GM18861 (cell line): ENCODE measurements around the gene PLA2G6.
"Not testable (repeated sequence)": the region's sequence is repeated elsewhere in the genome, so short reads cannot be mapped to it uniquely, and the experiment has no call there.

Experiments
- ATAC-seq: cut with Tn5 transposase; IDR thresholded peaks from one replicate; pipeline ENCODE4 v1.9.1; 2021; ENCODE audit not compliant: unreplicated experiment

PLA2G6 gene

DNA sequence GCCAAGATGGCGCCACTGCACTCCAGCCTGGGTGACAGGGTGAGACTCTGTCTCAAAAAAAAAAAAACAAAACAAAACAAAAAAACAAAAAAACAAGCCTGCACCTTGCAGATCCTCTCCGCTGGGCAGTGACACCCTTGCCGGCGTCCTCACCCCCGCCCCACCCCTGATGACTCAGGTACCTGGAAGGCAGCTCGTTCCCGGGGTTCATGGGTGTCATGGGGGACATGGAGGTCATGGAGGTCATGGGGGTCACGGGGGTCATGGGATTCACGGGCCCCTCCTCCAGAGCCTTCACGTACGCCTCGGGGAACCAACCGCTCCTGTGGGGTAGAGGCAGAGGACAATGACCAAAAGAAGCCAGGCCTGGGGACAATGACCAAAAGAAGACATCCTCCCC lies 94.7 kb downstream of the PLA2G6 start:
- no peak for ATAC-seq

DNA sequence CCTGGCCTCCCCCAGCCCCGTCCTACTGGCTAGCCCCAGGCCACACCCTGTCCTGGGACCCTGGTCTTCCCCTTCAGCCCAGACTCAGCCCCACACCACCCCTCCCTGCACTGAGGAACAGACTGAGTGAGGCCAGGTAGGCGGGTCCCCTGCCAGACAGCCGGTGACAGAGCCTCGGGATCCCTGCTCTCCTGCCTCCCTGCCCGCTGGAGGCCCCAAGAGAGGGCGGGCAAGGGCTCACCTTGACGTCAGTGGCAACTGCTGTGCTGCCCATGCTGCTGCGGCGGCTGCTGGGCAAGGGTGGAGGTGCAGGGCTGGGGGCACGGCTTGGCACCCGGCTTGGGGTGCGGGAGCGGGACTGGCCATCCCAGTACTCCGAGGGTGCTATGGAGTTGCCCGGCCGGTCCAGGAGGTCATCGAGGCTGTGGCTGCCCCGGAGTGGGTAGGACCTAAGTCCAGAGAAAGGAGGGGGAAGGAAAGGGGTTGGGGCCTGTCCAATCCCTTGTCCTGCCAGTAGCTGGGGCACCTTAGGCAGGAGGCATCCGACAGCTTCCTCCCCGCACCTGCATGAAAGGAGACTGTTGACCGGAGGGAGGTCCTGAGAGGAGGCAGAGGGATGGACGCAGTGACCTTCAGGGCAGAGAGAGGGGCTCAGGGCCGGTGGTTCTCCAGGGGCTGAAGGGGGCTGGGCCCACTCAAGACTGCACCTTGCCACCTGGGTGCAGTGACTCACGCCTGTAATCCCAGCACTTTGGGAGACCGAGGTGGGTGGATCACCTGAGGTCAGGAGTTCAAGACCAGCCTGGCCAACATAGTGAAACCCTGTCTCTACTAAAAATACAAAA lies 95.4 kb downstream of the PLA2G6 start:
- ATAC-seq, result no peak

DNA sequence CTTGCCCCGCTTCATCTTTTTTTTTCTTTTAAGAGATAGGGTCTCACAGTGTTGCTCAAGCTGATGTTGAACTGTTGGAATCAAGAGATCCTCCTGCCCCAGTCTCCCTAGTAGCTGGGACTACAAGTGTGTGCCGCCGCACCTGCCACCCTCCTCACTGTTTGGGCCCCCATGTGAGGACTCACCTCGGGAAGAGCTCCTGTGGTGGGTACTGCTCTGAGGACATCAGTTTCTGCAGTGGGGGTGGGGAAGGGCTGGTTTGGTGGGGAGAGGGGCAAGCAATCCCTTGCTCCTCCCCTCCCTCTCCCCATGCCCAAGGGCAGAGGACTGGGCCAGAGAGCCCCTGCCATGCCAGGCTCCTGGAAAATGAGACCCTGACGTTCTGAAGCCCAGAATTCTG lies 96.1 kb downstream of the PLA2G6 start:
- no peak for ATAC-seq

DNA sequence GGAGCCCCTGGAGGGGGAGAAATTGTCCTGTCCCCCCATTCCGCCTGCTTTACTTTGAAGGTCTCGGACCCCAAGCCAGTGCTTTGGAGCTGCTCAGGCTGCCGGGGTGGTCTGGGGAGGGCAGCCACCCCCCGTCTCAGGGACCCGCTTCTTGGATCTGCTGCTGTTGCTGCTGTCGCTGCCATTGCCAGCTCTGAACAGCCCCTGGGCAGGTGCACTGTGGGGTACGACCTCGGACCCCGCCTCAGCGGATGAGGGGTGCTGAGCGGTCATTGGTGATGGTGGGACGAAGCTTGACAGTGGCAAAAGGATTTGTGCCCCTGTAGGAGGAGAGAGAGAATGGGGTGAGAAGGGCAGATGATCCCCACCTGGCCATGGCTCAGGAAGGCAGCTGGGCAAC lies 96.6 kb downstream of the PLA2G6 start:
- no peak for ATAC-seq

DNA sequence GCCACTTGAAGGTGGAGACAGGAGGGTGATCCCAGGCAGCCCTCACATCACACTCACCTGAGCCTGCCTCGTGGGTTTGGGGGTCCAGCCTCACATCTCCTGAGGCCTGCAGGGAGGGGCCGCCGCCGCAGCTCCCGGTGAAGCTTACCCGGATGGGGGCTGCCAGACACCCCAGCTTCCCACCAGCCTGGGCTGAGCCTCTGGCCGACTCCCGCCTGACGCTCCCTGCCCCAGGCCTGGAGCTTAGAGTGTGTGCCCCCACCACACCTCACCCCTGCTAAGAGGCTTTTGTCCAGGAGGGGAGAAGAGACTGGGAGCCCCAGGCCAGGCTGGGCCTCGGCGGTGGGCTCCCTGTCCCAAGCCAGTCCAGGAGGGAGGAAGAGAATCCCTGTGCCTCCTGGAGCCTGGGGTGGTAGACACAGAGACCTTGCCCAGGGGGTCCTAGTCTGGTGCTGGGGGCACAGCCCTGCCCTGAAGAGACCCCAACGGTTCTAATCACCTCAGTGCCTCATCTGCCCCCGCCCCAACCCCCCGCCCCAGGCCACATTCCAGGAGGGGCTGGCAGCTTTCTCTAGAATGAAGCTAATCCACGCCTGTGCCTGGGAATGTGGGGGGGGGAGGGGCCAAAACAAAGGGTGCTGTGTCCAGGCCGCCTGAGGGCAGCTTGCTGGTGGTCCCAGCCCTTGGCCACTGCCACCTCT lies 97.5 kb downstream of the PLA2G6 start, which contains the start of gene SLC16A8:
TSS of gene SLC16A8 (minus strand) at position 254 of the 701 bp plus-strand sequence. CDS start 1,311 bp downstream, outside the sequence.
- no peak for ATAC-seq

- ATAC-seq, result no peak
Measured at GRCh38 chr22:38082986-38083710, 98.5 kb downstream of the PLA2G6 start.

GRCh38 chr22:38081941-38082828 lies 99.4 kb downstream of the PLA2G6 start:
- ATAC-seq, result no peak

- ATAC-seq, result no peak
Measured at GRCh38 chr22:38081636-38081940, 100.0 kb downstream of the PLA2G6 start.

DNA sequence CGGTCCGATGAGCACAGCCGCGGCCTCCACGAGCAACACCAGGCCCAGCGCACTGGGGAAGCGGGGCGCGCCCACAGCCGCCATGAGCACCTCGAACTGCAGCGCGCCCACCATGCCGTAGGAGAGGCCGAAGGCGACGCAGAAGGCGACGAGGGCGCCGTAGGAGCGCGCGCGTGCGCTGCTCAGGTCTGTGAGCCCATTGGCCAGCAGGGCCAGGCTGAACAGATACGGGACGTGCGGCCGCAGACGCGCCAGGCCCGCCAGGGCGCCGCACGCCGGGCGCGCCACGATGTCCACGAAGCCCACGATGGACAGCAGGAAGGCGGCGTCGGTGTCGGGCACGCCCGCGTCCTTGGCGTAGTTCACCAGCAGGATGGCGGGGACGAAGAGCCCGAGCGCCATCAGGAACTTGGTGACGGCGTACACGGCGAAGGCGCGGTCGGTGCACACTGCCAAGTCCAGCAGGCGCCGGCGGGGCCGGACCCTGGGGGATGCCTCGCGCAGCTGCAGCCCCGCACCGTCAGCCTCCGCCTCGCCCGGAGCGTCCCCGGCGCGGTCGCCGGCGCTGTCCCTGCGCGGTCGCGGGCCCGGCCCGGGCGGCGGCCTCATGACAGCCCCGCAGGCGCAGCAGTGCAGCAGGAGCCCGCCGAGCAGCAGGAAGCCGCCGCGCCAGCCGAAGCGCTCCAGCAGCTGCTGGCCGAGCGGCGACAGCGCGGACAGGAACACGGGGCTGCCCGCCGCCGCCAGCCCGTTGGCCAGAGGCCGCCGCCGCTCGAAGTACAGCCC lies 100.6 kb downstream of the PLA2G6 start:
- ATAC-seq, result no peak

DNA sequence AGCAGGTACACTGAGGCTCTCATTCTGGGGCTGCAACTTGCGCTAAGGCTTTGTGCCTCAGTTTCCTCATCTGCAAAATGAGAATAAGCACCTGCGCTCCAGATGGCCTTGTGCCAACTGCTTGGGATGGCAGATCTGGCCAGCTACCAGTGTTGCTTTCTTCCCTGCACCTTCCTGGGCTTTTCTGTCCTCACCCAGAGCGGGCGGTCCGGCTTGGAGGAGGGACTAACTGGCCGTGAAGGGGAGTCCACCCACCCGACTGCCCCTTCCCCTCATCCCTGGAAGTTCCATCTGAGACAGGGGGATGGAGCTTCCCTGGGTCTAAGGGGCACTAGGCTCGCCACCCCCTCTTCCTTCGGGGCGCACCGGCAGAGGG lies 101.2 kb downstream of the PLA2G6 start:
- no peak for ATAC-seq

GRCh38 chr22:38079804-38080203 lies 101.8 kb downstream of the PLA2G6 start:
- ATAC-seq, result no peak

GRCh38 chr22:38079208-38079607 lies 102.4 kb downstream of the PLA2G6 start:
- ATAC-seq, result not testable (repeated sequence)

DNA sequence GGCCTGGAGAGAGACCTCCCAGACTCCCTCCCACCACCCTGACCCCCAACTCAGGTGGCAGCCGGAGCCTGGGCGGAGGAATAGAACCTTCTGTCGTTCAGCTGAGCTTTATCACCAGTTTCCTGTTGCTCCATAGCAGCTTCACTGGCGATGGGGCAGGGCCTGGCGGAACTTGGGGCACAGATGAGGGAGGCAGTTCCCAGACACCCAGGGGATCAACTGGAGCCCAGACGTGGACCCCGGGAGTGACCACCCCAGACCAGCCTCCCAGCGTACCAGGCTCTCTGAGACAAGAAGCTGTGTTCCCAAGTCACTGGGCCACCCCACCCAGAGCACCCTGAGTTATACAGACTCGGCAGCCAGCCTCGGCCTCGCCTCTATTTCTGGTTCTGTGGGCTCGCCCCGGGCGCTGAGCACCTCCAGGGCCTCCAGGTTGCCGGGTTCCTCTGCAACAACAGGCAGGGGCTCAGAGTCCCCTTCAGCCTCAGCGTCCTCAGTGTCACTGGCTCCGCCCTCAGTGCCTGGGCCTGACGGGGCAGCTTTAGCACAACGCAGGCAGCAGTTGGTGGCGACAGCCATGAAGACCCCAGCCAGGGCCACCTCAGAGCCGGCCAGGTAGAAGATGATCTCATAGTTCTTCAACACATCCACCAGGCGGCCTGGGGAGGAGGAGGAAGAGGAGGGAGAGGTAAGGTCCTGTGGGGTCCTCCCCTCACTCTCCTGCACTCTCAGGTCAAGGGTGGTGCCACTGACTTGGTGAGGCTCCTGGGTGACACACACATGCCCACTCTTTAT lies 103.4 kb downstream of the PLA2G6 start:
- ATAC-seq, result no peak

DNA sequence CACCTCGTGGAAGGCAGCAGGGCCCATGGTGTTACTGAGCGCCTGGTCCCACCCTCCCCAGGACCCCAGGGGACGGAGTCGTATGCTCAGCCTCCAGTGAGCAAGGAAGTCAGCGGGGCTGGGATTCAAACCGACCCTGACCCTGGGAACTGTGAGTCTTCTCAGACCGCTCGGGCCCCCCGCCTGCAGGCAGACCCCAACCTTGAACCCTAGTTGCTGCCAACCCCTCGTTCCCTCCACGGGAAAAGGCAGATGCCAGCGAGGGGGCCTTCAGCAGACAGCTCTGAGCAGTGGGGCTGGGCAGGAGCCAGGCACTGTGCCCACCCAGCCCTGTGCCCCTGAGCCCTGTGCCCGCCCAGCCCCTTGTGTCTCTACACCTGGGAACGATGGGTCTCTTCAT lies 104.0 kb downstream of the PLA2G6 start:
- no peak for ATAC-seq

DNA sequence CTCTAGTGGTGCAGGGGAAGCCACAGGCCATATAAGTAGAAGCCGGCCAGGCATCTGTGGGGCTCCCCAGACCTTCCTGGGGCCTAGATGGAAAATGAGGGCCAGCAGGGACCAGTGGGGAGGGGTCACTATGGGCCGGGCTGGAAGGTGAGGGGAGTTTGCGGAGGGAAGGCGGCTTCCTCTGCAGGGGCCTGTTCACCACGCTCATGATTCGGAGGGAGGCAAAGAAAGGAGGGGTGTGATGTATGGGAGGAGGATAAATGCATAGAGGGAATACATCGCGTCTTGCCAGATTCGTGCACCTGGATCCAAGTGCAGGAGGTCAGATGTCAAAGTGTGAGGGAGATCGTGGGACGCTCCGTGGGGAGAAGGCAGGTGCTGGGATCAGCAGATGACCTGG lies 104.5 kb downstream of the PLA2G6 start:
- no peak for ATAC-seq

- no peak for ATAC-seq
Measured at GRCh38 chr22:38075961-38076360, 105.7 kb downstream of the PLA2G6 start.

DNA sequence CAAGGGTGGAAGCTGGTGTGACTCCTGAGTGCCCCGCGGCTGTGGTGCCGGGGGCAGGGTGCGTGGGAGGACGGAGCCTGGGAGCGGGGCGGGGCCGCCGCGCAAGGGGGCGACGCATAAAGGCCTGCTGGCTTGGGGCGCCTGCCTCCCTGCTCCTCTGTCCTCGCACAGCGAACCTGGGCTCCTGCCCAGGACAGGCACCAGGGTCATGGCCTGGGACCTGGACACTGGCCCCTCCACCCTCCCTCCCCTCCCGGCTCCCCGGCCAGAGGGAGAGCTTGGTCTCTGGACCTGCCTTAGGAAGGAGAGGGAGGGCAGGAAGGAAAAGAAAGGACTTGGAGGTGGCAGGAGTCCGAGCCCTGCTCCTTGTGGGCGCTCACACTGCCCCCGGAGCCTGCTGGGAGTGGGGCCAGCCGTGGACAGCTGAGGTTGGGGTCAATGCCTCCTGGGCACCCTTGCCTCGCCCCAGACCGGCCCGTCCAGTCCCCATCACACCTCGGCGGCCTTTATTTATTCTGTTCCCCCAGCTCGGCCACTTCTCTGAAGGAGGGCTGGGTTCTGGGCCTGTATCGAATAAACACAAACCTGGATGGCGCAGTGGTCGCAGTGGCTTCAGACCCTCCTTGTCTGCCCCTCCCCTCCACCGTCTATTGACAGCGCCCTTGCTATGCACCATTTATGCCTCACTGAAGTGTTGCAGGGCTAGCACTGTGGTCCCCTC lies 106.4 kb downstream of the PLA2G6 start:
- ATAC-seq, result no peak
